Breast epithelium (tissue), 3 donors: ENCODE results near the gene IMMP2L.

Experiments used
- CTCF ChIP-seq, 3 donors: fragments of 450-650 bp; IDR thresholded peaks; one replicate each; pipeline ENCODE4 v1.5.1; 2016 to 2017; ENCODE audit warnings: antibody characterized with exemption in 3 of 3, mild to moderate bottlenecking in 3 of 3, moderate library complexity in 3 of 3
- POLR2A ChIP-seq: fragments of 450-650 bp; IDR thresholded peaks from one replicate; pipeline ENCODE4 v1.6.1; 2016; ENCODE audit warnings: antibody characterized with exemption, mild to moderate bottlenecking, moderate library complexity
- POLR2AphosphoS5 ChIP-seq, 3 donors: sonication (generic); formaldehyde crosslinking; IDR thresholded peaks; one replicate each; pipeline ENCODE4 v1.6.1; 2017; ENCODE audit warnings: antibody characterized with exemption in 3 of 3

GRCh38 chr7:111202321-111202720 is 360.0 kb downstream of the IMMP2L start:
- TF ChIP-seq CTCF (IDR thresholded peaks at IDR 0.05), result no peak
- no peak for TF ChIP-seq POLR2AphosphoS5 (IDR thresholded peaks at IDR 0.05)
- no peak for TF ChIP-seq POLR2A
